Cardiac fibroblast (primary cell): ENCODE data around the gene LRRC75B.

Source experiments
- DNase-seq, 2 donors: peaks; one replicate each; pipeline versions ENCODE4 v3.0.0 to v3.0.0-alpha.2; 2010; ENCODE audit warnings: low read depth in 2 of 2
- H3K4me3 ChIP-seq, 2 donors: replicated peaks in 1 of 2; 1 replicate in 1 of 2; 2 replicates in 1 of 2; pipeline ENCODE4 v1.5.1; 2011; ENCODE audit warnings: low read depth in 2 of 2, low read length in 2 of 2, mild to moderate bottlenecking in 2 of 2, moderate library complexity in 1 of 2
- TF ChIP-seq, protein P1 (sequence below): IDR thresholded peaks from one replicate; pipeline ENCODE4 v1.5.1; 2011; ENCODE audit warnings: low read depth, mild to moderate bottlenecking, low read length, inconsistent platforms

LRRC75B gene

DNA sequence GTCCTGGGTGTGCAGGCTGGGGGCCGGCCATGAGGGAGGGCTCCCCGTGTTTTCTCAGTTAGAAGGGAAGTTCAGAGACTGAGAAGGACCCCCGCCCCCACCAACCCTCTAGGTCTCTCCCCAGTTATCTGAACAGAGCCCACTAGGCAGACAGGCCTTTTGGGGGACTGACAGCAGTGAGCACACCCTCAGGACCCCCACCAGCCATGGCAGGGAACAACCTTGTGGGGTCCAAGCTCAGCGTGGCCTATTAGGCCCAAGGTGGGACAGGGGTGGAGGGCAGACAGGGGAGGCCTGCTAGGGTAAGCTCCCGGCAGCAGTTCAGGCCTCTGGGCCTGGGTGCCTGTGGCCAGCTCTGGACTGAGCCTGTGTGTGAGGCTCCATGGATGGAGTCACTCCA, 5.6 kb downstream of the LRRC75B start:
- DNase-seq, result no peak
- TF ChIP-seq, protein P1, sequence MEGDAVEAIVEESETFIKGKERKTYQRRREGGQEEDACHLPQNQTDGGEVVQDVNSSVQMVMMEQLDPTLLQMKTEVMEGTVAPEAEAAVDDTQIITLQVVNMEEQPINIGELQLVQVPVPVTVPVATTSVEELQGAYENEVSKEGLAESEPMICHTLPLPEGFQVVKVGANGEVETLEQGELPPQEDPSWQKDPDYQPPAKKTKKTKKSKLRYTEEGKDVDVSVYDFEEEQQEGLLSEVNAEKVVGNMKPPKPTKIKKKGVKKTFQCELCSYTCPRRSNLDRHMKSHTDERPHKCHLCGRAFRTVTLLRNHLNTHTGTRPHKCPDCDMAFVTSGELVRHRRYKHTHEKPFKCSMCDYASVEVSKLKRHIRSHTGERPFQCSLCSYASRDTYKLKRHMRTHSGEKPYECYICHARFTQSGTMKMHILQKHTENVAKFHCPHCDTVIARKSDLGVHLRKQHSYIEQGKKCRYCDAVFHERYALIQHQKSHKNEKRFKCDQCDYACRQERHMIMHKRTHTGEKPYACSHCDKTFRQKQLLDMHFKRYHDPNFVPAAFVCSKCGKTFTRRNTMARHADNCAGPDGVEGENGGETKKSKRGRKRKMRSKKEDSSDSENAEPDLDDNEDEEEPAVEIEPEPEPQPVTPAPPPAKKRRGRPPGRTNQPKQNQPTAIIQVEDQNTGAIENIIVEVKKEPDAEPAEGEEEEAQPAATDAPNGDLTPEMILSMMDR, result no peak
- no peak overlapping the region for H3K4me3 ChIP-seq

DNA sequence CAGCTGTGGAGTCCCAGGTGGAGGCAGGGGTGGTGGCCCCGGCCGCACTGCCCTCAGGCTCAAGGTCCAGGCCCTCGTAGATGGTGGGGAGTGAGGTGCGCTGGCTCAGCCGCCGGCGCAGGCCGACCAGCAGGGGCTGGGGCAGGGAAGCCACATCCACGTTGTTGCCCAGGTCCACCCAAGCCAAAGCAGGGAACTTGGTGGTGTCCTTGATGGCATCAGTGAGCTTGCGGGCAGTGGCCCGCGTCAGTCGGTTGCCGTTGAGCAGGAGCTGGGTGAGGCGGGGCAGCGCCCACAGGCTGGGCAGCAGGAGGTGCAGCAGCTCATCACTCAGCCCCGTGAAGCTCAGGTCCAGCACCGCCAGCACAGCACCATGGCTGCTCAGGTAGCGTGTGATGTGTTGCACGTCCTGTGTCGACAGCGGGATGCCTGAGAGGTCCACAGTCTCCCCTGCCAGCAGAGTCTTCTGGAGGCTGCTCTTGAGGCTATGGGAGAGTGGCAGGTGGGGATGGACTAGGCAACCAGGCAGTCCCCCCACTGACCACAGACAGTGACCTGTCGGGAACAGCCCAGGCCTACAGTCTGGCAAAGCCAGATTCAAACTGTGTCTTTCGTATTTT, 6.8 kb downstream of the LRRC75B start:
- DNase-seq, result no peak
- H3K4me3 ChIP-seq, result no peak overlapping the region
- TF ChIP-seq, protein P1, result no peak

DNA sequence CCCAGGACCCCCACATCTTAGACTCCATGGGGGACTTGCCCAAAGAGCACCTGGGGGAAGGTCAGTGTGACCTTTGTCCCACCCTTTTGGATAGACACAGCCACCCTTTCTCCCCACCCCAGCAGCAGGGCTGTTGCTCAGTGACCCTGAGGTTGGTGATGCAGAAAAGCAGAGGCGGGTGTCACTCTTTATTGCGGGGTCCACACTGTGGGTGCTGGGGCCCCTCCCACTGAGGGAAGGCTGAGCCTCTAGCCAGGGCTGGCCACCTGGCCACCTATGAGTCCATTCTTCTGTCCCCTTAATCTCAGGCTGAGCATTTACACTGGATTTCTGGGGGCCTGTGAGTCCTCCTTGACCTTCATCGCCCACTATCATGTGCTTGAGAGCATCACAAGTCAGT, 7.4 kb downstream of the LRRC75B start:
- TF ChIP-seq, protein P1, result no peak
- H3K4me3 ChIP-seq, result no peak overlapping the region
- no peak for DNase-seq

DNA sequence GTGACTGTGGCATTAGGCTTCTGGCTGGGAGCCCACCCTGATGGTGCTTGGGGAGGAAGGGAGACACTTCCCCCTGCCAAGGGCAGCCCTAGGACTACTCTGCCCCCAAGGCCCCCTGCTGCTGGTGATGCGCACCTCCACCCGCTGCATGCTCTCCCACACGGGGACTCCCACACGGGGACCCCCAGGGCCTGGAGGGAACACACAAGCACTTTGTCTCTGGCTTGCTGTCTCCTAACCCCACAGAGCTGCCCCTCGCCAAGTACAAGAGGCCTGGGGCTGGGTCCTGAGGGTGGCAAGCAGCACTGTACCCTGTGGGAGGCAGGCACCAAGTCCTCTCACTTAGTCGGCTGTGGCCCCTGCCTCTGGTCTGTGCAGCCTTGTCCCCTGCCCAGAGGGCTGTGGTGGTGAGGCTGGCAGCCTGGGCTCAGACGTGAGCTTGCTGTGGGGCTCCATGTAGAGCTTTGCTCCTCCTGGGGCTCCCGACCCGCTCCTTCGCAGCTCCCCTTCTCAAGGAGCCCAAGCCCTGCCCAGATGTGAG, 7.9 kb downstream of the LRRC75B start:
- DNase-seq, result no peak
- H3K4me3 ChIP-seq, result no peak overlapping the region
- TF ChIP-seq, protein P1, result no peak

DNA sequence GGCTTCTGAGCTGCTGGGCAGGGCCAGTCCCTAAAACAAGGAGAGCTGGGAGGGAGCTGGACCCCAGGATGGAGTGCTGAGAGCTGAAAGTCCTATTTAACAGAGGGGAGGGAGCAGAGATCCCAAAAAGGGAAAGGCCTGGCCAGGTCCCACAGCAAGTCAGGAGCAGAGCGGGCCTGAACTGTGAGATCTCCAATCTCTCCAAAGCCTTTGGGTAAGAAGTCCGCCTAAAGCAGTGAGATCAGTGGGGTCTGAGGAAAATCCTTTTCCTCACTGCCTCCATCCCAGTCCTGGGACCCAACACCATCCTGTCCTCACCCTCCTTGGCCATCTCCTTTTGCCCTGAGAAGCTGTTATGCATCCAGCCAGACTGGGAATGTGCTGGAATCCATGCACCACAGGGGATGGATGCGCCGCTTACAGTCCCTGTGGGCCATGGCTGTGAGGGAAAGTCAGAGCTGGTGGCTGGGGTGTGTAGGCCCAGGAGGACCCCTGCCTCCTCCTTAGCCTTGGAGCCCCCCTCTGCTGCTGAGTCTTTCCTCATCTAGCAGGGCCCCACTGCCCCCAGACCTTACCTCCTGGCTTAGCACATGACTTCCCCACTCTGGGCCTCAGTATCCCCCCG, 8.6 kb downstream of the LRRC75B start:
- no peak overlapping the region for H3K4me3 ChIP-seq
- no peak for DNase-seq
- TF ChIP-seq, protein P1, result no peak

DNA sequence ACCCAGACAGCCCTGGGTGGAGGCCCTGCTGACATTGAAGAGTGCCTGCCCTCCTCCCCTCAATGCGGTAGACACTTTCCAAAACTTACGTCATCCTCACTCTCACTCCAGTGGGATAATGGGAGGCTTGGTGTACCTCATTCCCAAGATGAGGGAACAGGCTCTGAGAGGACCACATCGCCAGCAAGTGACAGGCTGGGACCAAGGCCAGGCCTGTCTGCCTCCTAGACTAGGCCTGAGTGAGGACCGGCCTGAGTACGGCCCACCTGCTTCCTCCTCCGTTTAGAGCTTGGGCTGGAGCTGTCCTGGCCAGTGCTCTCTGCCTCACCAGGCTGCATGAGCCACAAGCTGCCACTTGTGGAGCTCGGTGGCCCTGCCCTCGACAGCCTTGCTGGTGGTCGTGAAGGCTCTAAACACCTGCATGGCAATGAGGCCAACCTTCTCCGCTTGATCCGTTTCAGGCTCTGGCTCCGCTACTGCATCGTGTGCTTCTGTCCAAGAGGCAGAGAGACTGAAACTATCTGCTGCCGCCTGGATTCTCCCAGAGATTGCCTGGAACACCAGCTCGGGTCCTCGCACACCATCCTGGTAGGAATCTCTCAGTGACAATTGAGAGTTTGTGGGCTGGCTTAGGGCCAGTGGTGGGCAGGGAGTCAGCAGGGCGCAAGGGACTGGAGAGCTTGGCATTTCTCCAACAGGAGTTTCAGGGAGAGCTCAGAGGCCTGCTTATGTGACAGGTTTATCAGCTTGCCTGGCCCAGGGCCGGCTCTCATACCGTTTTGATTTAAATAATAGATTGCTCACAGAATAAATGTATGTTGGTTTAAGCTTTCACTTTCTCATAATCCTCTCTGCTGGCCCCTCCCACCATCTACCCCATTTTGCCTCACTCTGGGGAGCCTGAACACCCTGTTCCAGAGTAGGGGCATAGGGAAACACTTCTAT, 9.4 kb downstream of the LRRC75B start:
- H3K4me3 ChIP-seq, result no peak overlapping the region
- peak; percentile 33 to 66 for DNase-seq
- TF ChIP-seq, protein P1, result no peak
